ENCODE measurements around the gene CLN6.

Gene CLN6

DNA sequence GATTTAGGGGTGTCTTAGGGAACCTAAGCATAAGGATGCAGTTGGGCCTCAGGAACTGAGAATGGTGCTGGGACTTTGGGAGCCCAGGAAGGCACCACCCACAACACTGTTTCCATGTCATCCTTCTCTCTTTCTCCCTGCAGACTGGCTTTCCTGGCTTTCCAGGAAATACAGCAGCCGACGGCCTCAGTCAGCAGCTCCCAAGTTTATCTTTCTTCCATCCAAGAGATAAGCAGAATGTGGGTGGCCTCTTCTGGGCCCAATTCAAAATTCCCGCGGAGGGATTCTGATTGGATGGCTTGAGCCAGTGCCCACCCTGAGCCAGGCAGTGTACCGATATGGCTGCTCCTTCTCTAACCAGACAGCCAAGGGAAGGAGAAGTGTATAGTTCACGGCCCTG, 4.5 kb upstream of the CLN6 start:
- TF ChIP-seq, protein P1, sequence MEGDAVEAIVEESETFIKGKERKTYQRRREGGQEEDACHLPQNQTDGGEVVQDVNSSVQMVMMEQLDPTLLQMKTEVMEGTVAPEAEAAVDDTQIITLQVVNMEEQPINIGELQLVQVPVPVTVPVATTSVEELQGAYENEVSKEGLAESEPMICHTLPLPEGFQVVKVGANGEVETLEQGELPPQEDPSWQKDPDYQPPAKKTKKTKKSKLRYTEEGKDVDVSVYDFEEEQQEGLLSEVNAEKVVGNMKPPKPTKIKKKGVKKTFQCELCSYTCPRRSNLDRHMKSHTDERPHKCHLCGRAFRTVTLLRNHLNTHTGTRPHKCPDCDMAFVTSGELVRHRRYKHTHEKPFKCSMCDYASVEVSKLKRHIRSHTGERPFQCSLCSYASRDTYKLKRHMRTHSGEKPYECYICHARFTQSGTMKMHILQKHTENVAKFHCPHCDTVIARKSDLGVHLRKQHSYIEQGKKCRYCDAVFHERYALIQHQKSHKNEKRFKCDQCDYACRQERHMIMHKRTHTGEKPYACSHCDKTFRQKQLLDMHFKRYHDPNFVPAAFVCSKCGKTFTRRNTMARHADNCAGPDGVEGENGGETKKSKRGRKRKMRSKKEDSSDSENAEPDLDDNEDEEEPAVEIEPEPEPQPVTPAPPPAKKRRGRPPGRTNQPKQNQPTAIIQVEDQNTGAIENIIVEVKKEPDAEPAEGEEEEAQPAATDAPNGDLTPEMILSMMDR (conservative IDR thresholded peaks at IDR 0.05): no peak
- H3K27ac ChIP-seq: no peak overlapping the region

DNA sequence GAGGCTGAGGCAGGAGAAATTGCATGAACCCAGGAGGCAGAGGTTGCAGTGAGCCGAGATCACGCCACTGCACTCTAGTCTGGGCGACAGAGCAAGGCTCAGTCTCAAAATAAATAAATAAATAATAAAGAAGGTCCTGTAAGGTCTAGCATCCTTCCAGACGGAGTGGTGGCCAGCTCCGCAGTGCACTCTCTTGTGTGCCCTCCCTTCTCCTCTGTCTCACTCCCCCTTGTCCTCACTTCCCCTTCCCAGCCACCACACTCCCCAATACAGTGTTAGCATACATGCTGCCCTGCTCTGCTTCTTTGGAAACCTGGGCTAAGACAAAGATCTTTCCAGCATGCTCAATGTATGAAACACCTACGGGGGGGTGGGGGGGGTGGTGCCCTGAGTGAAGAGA, 3.4 kb upstream of the CLN6 start:
- no peak overlapping the region for H3K27ac ChIP-seq
- TF ChIP-seq, protein P1 (conservative IDR thresholded peaks at IDR 0.05): no peak

DNA sequence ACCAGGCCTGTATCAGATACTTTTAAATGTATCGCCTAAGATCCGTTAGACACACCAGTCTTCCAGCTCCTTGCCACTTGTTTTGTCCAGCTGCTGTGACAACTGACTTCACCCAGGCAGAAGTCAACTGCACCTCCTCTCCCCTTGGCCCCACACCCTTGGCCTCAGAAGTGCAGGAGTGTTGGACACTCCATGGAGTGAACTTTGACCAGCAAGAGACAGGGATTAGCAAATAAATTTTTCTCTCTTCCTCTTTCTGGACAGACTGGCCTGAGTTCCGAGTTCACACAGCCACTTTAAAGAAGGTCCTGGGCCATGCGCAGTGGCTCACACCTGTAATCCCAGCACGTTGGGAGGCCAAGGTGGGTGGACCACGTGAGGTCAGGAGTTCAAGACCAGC, 2.9 kb upstream of the CLN6 start:
- H3K27ac ChIP-seq: no peak overlapping the region

DNA sequence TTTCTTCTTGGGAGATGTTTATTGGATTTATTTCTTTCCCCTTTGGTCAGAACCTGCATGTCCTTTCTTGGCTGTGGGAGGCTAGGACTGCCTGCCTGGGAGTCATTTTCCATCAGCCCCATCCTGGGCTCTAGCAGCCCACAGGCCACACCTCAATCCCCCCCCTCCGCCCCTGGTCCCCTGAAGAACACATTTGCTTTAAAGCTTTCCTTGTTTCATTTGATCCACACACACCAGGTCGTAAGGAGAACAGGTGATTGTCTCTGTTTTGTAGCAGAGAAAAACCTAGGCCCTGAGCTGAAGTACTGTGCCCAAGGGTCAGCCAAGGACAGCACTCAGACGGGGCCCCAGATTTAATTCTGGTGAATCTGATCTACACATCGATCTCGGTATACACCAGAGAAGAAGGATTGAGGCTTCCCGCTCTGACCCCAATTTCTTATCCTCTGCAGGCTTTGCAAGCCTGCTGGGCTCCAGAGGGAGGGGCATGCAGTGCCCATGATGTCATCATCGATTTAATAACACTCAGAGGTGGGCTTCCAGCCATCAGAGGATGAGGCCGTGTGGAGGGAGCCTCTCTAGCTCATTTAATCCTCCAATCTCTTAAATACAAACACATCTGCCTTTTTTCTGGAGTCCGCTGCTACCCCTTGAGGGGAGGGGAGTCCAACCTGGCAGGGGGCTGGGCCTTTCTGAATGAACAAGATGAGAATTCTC, 1.7 kb upstream of the CLN6 start:
- H3K27ac ChIP-seq: no peak overlapping the region; the same call in 1 of the 2 replicates
- TF ChIP-seq, protein P1 (conservative IDR thresholded peaks at IDR 0.05): no peak

More for the DNA sequence above, 2.9 kb upstream of the CLN6 start:
- TF ChIP-seq, protein P1 (conservative IDR thresholded peaks at IDR 0.05): no peak

DNA sequence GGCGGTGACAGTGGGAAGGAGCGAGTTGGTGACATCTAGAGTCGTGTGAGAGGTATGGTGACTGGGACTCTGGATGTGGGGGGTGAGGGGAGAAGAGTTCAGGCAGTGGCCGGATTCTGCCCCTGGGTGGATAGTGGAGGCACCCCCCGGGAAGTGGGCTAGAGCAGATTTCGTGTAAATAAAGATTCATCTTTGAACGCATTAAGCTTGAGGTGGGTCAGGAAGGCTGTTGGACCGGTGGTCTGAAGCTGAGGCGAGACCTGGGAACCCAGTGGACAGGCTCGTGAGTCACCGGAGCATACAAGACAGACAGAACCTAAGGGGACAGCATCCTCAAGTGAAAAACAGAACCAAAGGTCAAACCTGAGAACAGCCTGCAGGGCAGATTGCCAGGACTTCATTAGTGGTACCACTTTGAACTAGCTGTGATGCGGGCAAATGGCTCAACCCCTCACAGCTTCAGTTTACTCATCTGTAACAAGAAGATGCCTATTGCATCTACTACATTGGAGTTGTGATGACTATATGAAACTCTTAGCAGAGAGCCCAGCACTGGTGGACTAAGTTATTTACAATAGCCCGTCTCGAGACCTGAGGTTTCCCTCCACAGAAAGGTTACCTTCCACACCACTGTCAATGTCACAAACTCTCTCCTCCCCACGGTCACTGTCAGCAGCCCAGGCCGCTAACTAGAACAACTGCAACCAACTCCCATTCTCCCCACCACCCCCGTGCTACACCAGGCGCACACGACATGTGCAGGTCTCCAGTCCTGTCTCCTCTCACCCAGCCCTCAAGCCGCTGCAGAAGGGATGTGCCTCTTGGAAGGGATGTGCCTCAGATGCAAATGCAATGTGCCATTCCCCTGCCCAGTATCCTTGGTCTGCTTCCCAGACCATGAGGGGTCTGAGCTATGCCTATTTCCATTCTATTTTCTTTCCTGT, 901 bp upstream of the CLN6 start:
- H3K27ac ChIP-seq: peak overlapping the region; percentile 91
- TF ChIP-seq, protein P1 (conservative IDR thresholded peaks at IDR 0.05): peak; percentile 36

DNA sequence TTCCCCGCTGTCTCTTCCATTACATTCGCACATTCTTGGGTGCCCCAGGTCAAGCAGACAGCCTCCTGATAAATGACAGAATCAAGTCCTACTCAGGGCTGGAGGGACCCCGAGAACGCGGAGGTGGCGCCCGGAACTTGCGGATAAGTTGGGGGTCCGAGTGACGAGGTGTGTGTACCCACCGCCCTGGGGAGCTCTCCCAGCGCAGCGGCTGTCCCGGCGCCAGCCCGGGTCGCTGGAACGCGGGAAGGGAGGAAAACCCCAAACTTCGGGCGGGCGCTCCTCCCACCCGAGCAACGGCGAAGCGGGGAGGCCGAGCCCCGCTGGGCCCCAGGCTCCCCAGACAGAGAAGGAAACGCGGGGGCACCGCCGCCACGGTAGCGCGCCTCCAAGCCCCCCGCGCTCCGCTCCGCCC, 550 bp downstream of the CLN6 start:
- peak overlapping the region; percentile 91 for H3K27ac ChIP-seq
- TF ChIP-seq, protein P1 (conservative IDR thresholded peaks at IDR 0.05): no peak

All from VCaP (cell line).